Stimulated activated CD4-positive, alpha-beta T cell treated with anti-CD3 and anti-CD28 coated beads, Interleukin-1b, Interleukin-23, amount 100 ng/mL, for 24 hours (primary cell): ENCODE measurements around the gene ZNF330.

Experiments
- DNase-seq, 4 experiments: peaks; one replicate each; pipeline ENCODE4 v3.0.0-alpha.2; 2020; ENCODE audit warnings: low read depth in 4 of 4, low spot score in 1 of 4

ZNF330 gene

GRCh38 chr4:141229408-141230101 lies 8.9 kb downstream of the ZNF330 start:
- DNase-seq, result no peak

- no peak for DNase-seq
Measured at GRCh38 chr4:141233673-141234072, 13.0 kb downstream of the ZNF330 start.

- no peak for DNase-seq
Measured at GRCh38 chr4:141238186-141238585, 17.5 kb downstream of the ZNF330 start.

DNA sequence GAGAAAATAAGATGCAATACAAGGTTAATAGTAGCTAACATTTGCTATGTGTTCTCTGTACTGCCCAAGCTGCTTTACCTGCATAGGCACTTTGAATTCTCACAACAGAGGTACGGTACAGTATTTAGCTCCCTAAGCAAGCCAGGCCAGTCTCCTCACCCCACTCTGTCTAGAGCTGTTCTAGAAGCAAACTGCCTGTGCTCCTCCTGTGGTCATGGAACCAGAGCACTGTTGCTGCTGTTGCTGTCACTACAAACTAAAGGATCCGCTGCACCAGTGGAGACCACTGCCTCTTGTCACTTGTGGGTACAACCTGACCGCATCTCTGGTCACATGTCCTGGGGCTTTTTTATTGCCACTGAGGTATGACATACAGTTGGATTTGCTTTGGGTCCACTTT lies 19.6 kb downstream of the ZNF330 start:
- no peak for DNase-seq

GRCh38 chr4:141240671-141241070 lies 20.0 kb downstream of the ZNF330 start:
- DNase-seq, result no peak

DNA sequence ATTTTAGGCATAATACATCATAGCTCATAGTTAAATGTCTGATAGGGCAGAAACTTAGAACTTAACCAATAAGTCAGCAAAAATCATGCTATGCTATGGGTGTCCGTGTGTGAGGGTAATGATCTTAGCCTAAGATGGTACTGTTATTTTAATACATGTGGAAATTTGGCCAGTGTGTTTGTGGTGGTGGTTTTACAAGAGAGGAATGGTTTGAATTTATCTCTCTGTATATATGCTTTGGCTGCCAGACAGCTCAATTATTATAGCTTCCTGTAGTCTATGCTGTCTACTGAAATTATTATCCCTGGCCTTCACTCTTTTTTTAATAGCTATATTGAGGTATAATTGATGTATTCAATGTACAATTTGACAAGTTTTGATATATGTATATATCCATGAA lies 21.3 kb downstream of the ZNF330 start:
- DNase-seq, result no peak

GRCh38 chr4:141244419-141244818 lies 23.7 kb downstream of the ZNF330 start:
- DNase-seq, result no peak

- no peak for DNase-seq
Measured at GRCh38 chr4:141246243-141246642, 25.5 kb downstream of the ZNF330 start.

- DNase-seq, result no peak
Measured at GRCh38 chr4:141246683-141247429, 26.2 kb downstream of the ZNF330 start.

DNA sequence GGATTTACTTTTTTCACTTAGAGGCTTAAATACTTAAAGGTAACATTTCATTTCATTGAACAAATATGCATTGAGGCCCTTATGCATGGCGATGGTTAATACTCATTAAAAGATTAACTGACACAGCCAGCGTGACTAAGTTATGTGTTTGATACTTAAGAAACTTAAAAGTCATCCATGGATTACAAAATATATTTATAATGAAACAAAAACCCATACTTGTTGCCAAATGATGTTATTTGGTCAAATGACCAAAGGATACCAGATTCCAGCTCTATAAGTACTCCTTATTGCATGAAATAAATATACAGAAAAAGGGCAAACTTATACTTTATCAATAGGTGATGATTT lies 26.7 kb downstream of the ZNF330 start:
- DNase-seq, result no peak

DNA sequence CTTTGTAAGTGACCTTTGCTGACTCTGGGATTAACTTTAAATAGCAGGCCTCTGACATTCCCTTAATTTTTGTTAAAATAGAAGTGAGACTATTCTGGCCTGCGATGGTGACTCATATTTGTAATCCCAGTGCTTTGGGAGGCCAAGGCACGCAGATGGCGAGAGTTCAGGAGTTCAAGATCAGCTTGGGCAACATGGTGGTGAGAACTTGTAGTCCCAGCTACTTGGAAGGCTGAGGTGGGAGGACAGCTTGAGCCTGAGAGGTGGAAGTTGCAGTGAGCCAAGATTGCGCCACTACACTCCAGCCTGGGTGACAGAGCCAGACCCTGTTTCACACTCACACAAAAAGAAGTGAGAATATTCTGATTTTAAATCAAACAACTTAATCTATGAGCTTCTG lies 27.3 kb downstream of the ZNF330 start:
- DNase-seq, result no peak

GRCh38 chr4:141248486-141248885 lies 27.8 kb downstream of the ZNF330 start:
- no peak for DNase-seq

DNA sequence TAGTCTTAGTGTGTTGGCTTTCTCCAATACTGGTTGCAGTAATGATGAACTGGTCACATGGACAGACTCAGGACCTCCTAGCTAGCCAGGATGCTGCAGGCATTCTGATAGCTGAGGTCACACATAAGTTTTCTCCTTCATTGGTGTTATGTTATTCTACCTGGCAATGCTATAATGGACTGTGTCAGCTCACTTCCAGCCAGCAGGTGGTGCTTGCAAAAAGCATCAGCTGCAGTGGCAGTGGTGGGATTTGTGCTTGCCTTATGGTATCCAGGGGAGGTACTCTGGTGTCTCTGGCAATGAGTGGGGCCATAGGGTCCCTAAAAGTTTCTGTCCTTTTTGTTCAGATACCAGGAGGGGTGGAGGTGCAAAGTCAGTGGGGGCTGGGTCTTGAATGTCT lies 33.6 kb downstream of the ZNF330 start:
- no peak for DNase-seq

DNA sequence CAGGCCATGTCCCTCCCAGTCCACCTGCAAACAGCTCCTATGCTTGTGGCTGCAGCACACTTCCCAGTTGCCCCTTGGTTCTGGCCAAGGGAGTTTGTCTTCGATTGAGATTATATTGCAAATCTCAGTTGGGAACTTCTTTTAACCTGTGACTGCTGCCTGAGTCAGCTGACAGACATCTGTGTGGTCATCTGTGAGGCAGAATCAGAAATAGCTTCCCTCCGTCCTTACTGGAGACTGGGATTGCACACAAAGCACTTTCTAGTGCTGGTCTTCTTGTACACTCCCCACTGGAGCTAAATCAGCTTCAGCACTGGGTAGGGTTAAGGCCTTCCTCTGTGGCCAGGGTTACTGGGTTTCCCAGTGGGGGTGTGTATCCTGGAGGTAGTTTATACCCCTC lies 34.3 kb downstream of the ZNF330 start:
- no peak for DNase-seq

- no peak for DNase-seq
Measured at GRCh38 chr4:141258558-141258957, 37.9 kb downstream of the ZNF330 start.

GRCh38 chr4:141275834-141276233 lies 55.1 kb downstream of the ZNF330 start:
- DNase-seq, result no peak

GRCh38 chr4:141283152-141283551 lies 62.5 kb downstream of the ZNF330 start:
- no peak for DNase-seq

GRCh38 chr4:141283563-141283962 lies 62.9 kb downstream of the ZNF330 start:
- DNase-seq, result no peak
